Measurements from ENCODE around the gene RMND5B. TPM values are rescaled to one million over a fixed set of nuclear protein-coding genes. Genes with fewer than 3 reads are reported as not detected.

The RMND5B gene
- total RNA-seq, 1 experiment from 2014 or later, result 24.1 TPM

DNA sequence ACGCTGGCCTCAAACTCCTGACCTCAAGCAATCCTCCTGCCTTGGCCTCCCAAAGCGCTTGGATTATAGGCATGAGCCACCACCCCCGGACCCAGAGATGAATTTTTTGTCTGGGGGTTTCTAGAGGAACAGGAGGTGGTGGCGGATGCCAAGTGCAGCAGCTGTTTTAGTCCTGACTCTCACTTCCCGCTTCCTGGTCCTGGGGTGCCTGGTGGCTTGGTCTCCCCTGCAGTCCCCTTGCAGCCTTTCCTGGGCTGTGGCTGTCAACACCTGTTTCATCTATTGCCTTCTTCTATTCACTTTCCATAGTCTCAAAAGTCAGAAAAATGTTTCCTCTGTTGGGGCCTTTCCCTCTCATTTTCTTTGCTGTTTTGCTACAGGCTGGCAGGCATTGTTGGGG, 29.4 kb downstream of the RMND5B start:
- Histone ChIP-seq H3K9me3 (ENCODE audit: control insufficient read depth in 1 of 2, insufficient read depth in 1 of 2, low read depth in 1 of 2, low read length in 2 of 2) (no peaks in the 10 kb centered on the region), H2AFZ (ENCODE audit: low read depth, low read length, poor library complexity, severe bottlenecking) (no peak overlapping the region), H3K9ac (ENCODE audit: low read length) (no peak overlapping the region), H3K36me3 (ENCODE audit: control insufficient read depth in 1 of 2, insufficient read depth in 2 of 2, low read length in 2 of 2) (no peaks in the 10 kb centered on the region), H4K20me1 (ENCODE audit: insufficient read depth) (no peaks in the 10 kb centered on the region), H3K27me3 (ENCODE audit: insufficient read depth, low read length) (no peaks in the 10 kb centered on the region), H3K4me2 (ENCODE audit: low read length) (no peak overlapping the region), H3K27ac (ENCODE audit: low read depth, low read length) (no peak overlapping the region), H3K4me3 (replicated peaks in 1 of 2; ENCODE audit: low read depth in 1 of 2, low read length in 2 of 2) (no peak overlapping the region), H3K4me1 (ENCODE audit: control insufficient read depth in 1 of 2, insufficient read depth in 2 of 2, low read length in 2 of 2) (peaks cover 2 to 11% of the 10 kb centered on the region in 2 experiments; a peak in 3 of 4 replicates), H3K9me2 (ENCODE audit: insufficient read depth) (no peaks in the 10 kb centered on the region), H3K79me2 (ENCODE audit: insufficient read depth, low read length) (no peaks in the 10 kb centered on the region)
- POLR2A ChIA-PET, result no interaction called here
- RAD21 ChIA-PET (ENCODE audit: low non-redundant PET in 1 of 2, low total read pairs in 2 of 2, uncharacterized antibody in 2 of 2, unreplicated experiment in 2 of 2), result no interaction called here
- TF ChIP-seq YY1 (IDR thresholded peaks at IDR 0.05; ENCODE audit: extremely low read depth, insufficient replicate concordance, low read depth, low read length), result no peak
- TF ChIP-seq ELF1 (IDR thresholded peaks at IDR 0.05; ENCODE audit: borderline replicate concordance, low read depth), result no peak
- no peak for TF ChIP-seq SIN3A (IDR thresholded peaks at IDR 0.05; ENCODE audit: low read depth)
- no peak for TF ChIP-seq POLR2AphosphoS5 (IDR thresholded peaks at IDR 0.05; ENCODE audit: low read depth, low read length)
- no peak for TF ChIP-seq FOSL1 (IDR thresholded peaks at IDR 0.05; ENCODE audit: low read depth)
- TF ChIP-seq, protein P1, sequence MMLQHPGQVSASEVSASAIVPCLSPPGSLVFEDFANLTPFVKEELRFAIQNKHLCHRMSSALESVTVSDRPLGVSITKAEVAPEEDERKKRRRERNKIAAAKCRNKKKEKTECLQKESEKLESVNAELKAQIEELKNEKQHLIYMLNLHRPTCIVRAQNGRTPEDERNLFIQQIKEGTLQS (IDR thresholded peaks at IDR 0.05), result no peak
- TF ChIP-seq EGR1 (IDR thresholded peaks at IDR 0.05; ENCODE audit: low read depth), result no peak
- no peak for TF ChIP-seq SRF (IDR thresholded peaks at IDR 0.05; ENCODE audit: low read depth)
- DNase-seq (ENCODE audit: low read depth, low spot score) (no peak), ATAC-seq (no peak)
- CTCF ChIA-PET, result no interaction called here
- intact Hi-C loops (cut with micrococcal nuclease), result no loop called here
- BruUV-seq (replicated peaks), result no TSS peak

- no peaks in the 10 kb centered on the region for H3K79me2 ChIP-seq (ENCODE audit: insufficient read depth, low read length)
- H3K9ac ChIP-seq (ENCODE audit: low read length), result no peak overlapping the region
- no peak overlapping the region for H3K27ac ChIP-seq (ENCODE audit: low read depth, low read length)
- no peaks in the 10 kb centered on the region for H3K27me3 ChIP-seq (ENCODE audit: insufficient read depth, low read length)
- ChIA-PET RAD21 (ENCODE audit: low non-redundant PET in 1 of 2, low total read pairs in 2 of 2, uncharacterized antibody in 2 of 2, unreplicated experiment in 2 of 2) (no interaction called here), POLR2A (no interaction called here), CTCF (interaction anchor here (2.9 kb wide), 1 partner anchor 87 kb away, joined by 19 read pairs; no protein-coding TSS in a partner anchor)
- H2AFZ ChIP-seq (ENCODE audit: low read depth, low read length, poor library complexity, severe bottlenecking), result no peak overlapping the region
- no peak for TF ChIP-seq TCF7L2 (IDR thresholded peaks at IDR 0.05; ENCODE audit: borderline replicate concordance, extremely low read depth, insufficient read depth, insufficient read length)
- no peak for TF ChIP-seq SIN3A (IDR thresholded peaks at IDR 0.05; ENCODE audit: low read depth)
- no peak for TF ChIP-seq YY1 (IDR thresholded peaks at IDR 0.05; ENCODE audit: extremely low read depth, insufficient replicate concordance, low read depth, low read length)
- TF ChIP-seq ZNF274 (IDR thresholded peaks at IDR 0.05; ENCODE audit: low read depth, low read length), result no peak
- DNase-seq (ENCODE audit: low read depth, low spot score) (no peak), ATAC-seq (no peak)
- intact Hi-C loops (cut with micrococcal nuclease), result no loop called here
- H3K9me2 ChIP-seq (ENCODE audit: insufficient read depth), result no peaks in the 10 kb centered on the region
- no peak overlapping the region for H3K4me3 ChIP-seq (replicated peaks in 1 of 2; ENCODE audit: low read depth in 1 of 2, low read length in 2 of 2)
- H3K4me1 ChIP-seq (ENCODE audit: control insufficient read depth in 1 of 2, insufficient read depth in 2 of 2, low read length in 2 of 2), result peaks cover 2 to 11% of the 10 kb centered on the region in 2 experiments; a peak in 3 of 4 replicates
- BruUV-seq (replicated peaks), result no TSS peak
- no peaks in the 10 kb centered on the region for H3K9me3 ChIP-seq (ENCODE audit: control insufficient read depth in 1 of 2, insufficient read depth in 1 of 2, low read depth in 1 of 2, low read length in 2 of 2)
- no peaks in the 10 kb centered on the region for H4K20me1 ChIP-seq (ENCODE audit: insufficient read depth)
- no peaks in the 10 kb centered on the region for H3K36me3 ChIP-seq (ENCODE audit: control insufficient read depth in 1 of 2, insufficient read depth in 2 of 2, low read length in 2 of 2)
- no peak overlapping the region for H3K4me2 ChIP-seq (ENCODE audit: low read length)
These were observed 31.7 kb downstream of the RMND5B start for GRCh38 chr5:178162481-178162880.

Data from HCT116 (cell line).